Activated CD4-positive, alpha-beta memory T cell treated with anti-CD3 and anti-CD28 coated beads for 36 hours (primary cell): ENCODE results near the gene MKNK2. TPM values are rescaled to one million over a fixed set of nuclear protein-coding genes. Genes with fewer than 3 reads are reported as not detected.
"Not testable (repeated sequence)": the region's sequence is repeated elsewhere in the genome, so short reads cannot be mapped to it uniquely, and the experiment has no call there.

Experiments
- CTCF ChIA-PET: fragments of 350-600 bp; sonication (Branson Sonifier 250); formaldehyde crosslinking; loops from one replicate; lab custom pipeline; 2021; ENCODE audit warnings: antibody characterized with exemption, inconsistent platforms; lab: Charles Lee
- POLR2A ChIA-PET: fragments of 350-600 bp; sonication (Branson Sonifier 250); formaldehyde crosslinking; loops from one replicate; lab custom pipeline; 2021; ENCODE audit warnings: antibody characterized with exemption; lab: Charles Lee
- DNase-seq: peaks from one replicate; pipeline ENCODE4 v3.0.0-alpha.2; 2020
- H3K27ac Mint-ChIP-seq: one replicate; pipeline ENCODE4 v1.8.0; 2021; ENCODE audit warnings: mixed read lengths
- H3K27me3 Mint-ChIP-seq: one replicate; pipeline ENCODE4 v1.8.0; 2021; ENCODE audit warnings: mixed read lengths
- H3K36me3 Mint-ChIP-seq: one replicate; pipeline ENCODE4 v1.8.0; 2021; ENCODE audit warnings: mixed read lengths
- H3K4me1 Mint-ChIP-seq: one replicate; pipeline ENCODE4 v1.8.0; 2021; ENCODE audit warnings: low read depth, mixed read lengths
- H3K4me3 Mint-ChIP-seq: one replicate; pipeline ENCODE4 v1.8.0; 2021; ENCODE audit warnings: mild to moderate bottlenecking, mixed read lengths
- H3K9me3 Mint-ChIP-seq: one replicate; pipeline ENCODE4 v1.8.0; 2021; ENCODE audit warnings: mixed read lengths
- intact Hi-C: fragments of 100-400 bp; cut with micrococcal nuclease; formaldehyde crosslinking; loops from one replicate; pipeline ENCODE4 v1.15.1; 2023
- total RNA-seq, 2 experiments: library from RNA; stranded (reverse); gene quantifications; one replicate each; pipeline ENCODE4 v1.2.3, GENCODE V29; 2021

MKNK2 gene
- total RNA-seq, 2 experiments from 2014 or later: 143 to 157 TPM

DNA sequence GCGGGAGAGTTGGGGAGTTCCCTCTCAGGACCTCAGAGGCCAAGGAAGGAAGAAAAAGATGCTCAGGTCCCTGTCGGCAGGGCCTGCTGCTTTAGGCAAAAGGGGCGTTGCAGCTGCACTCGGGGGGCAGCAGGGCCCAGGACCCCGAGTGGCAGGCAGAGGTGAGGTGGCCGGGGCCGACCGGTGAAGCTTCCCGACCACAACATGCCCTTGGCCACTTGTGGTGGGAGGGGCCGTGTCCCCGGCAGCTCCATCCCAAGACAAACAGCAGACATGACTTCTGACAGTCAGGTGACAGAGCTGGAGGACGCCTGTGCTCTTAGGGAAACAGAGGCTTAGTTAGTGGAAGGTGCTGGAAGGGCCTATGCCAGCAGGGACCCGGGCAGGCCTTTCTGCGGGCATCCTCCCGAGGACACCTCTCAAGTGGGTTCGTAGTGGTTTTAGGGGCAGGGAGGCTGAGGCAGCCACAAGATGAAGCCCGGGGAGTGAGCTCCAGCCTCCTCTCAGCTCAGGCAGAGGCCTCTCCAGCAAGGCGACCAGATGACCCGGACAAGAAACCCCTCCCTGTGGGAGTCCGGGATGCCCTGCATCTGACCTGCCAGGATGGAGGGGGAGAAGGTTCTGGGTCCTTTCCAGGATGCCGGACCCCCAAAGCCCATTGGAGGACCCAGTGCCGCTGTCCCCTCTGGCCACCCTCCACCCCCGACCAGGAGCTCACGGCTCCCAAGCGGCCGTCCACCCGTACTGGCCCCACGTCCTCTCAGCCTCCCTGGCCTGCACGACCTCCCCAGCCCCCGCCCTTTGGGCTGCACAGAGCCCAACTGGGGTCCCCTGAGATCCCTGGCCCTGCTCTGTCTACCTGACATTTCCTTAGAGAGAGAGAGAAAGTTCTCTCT lies 59.8 kb downstream of the MKNK2 start:
- Mint-ChIP-seq H3K9me3 (no peaks in the 10 kb centered on the region), H3K4me1 (no peaks in the 10 kb centered on the region), H3K27me3 (no peaks in the 10 kb centered on the region), H3K4me3 (no peak overlapping the region), H3K27ac (no peak overlapping the region), H3K36me3 (peaks cover 13% of the 10 kb centered on the region)
- ChIA-PET POLR2A (no interaction called here), CTCF (interaction anchor here (0.6 kb wide), 1 partner anchor 27 kb away, joined by 3 read pairs; no protein-coding TSS in a partner anchor)
- intact Hi-C loops: no loop called here
- DNase-seq: no peak

DNA sequence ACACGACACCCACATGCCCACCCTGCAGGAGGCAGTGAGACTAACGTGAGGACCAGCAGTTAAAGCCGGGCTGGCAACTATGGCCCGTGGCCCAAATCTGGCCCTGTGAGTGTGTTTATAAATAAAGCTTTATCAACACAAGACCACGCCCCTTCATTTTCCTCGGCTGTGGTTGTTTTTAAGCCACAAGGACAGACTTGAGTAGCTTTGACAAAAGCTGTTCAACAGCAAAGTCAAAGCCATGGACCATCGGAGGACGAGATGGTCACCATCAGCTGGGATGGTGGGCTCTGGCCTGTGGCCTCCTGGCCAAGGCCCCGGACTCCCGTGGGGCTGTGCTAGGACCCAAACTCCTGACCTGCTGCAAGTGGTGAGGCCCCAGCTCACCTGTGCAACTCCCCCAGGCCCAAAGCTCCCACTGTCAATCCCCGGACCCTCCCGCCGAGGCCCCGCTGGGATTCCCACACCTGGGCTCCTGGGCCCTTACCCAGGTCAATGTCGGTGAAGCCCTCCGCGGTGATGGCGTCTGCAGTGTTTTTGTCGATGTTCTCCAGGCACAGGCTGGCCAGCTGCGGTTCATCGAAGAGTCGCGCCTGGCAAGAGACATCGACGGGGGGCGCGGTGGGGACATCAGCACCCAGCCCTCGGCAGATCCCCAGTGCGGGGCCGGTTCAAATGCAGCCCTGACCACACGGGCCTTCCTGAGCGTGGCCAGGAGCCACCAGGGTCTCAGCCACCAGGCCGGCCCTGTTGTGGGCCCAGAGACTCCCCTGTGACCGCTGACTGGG lies 60.6 kb downstream of the MKNK2 start:
- no peaks in the 10 kb centered on the region for H3K4me1 Mint-ChIP-seq
- no peak overlapping the region for H3K27ac Mint-ChIP-seq
- no peak overlapping the region for H3K4me3 Mint-ChIP-seq
- ChIA-PET CTCF (no interaction called here), POLR2A (interaction anchor here (0.6 kb wide), 1 partner anchor 74 kb away, joined by 3 read pairs; no protein-coding TSS in a partner anchor)
- intact Hi-C loops: no loop called here
- H3K9me3 Mint-ChIP-seq: no peaks in the 10 kb centered on the region
- DNase-seq: no peak
- no peaks in the 10 kb centered on the region for H3K27me3 Mint-ChIP-seq
- peaks cover 12% of the 10 kb centered on the region for H3K36me3 Mint-ChIP-seq

DNA sequence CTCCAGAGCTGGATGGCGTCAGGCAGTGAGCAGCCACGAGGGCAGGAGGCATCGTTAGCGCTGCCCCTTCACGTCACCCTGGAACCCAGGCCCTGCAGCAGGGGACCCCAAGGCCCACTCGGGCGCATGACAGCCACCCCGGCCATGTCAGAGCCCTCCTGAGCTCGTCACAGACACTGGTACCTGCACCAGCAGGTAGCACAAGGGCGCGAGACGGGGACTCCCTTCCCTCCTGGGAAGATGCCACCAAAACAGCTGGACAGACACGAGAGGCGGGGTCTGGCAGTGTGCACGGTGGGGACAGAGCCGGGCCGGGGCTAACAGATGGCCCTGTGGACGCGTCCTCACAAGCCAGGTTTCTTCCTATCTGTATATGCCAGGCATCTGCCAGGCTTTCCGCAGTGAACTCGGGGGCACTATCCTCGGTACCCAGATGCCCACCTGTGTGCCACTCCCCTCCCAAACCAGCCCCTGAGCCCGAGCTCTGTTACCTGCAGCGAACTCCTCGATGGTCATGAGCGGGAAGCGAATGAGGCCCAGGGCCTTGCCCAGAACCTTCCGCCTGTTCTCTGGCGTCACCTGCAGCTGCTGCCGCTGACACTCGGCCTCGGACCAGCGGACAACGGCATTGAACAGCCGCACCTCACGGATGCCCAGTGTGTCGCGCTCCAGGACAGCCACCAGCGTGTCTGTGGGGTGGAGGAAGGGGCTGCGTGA lies 61.4 kb downstream of the MKNK2 start:
- Mint-ChIP-seq H3K9me3 (no peaks in the 10 kb centered on the region), H3K27ac (no peak overlapping the region), H3K4me1 (no peaks in the 10 kb centered on the region), H3K27me3 (no peaks in the 10 kb centered on the region), H3K36me3 (peaks cover 14% of the 10 kb centered on the region), H3K4me3 (no peak overlapping the region)
- POLR2A ChIA-PET: no interaction called here
- CTCF ChIA-PET: interaction anchor here (1.0 kb wide), 1 partner anchor 30 kb away, joined by 3 read pairs; no protein-coding TSS in a partner anchor
- no peak for DNase-seq
- intact Hi-C loops: no loop called here

DNA sequence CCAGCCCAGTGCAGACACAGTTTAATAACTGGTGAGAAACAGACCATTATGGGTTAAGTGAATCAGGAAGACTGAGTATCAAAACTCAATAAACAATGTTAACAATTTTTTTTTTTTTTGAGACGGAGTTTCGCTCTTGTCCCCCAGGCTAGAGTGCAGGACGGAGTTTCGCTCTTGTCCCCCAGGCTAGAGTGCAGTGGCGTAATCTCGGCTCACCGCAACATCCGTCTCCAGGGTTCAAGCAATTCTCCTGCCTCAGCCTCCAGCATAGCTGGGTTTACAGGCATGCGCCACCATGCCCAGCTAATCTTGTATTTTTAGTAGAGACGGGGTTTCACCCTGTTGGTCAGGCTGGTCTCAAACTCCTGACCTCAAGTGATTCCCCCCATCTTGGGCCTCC lies 62.6 kb downstream of the MKNK2 start:
- intact Hi-C loops: not testable (repeated sequence)

More for the DNA sequence above, 62.6 kb downstream of the MKNK2 start:
- H3K27me3 Mint-ChIP-seq, H3K9me3 Mint-ChIP-seq, H3K4me3 Mint-ChIP-seq, POLR2A ChIA-PET, DNase-seq, H3K4me1 Mint-ChIP-seq, H3K27ac Mint-ChIP-seq: not testable (repeated sequence)
- H3K36me3 Mint-ChIP-seq: peaks cover 14% of the 10 kb centered on the region
- CTCF ChIA-PET: interaction anchor here (1.0 kb wide), 1 partner anchor 31 kb away, joined by 3 read pairs; no protein-coding TSS in a partner anchor

Other genes with a start within 250 kb of the MKNK2 start
- gene ATP8B3, start 239.0 kb downstream of the MKNK2 start, total RNA-seq: 1 to 10 TPM; 9.6 to 10.0 TPM
- 10 to 100 TPM; 41.9 to 45.3 TPM for gene REXO1, start 202.8 kb downstream of the MKNK2 start, total RNA-seq
- gene KLF16, start 187.7 kb downstream of the MKNK2 start, total RNA-seq: 10 to 100 TPM; 23.3 to 24.2 TPM
- gene ABHD17A, start 165.7 kb downstream of the MKNK2 start, total RNA-seq: 100 to 1,000 TPM; 108 to 110 TPM
- 1 to 10 TPM; 5.7 to 5.8 TPM for gene ADAT3, start 145.8 kb downstream of the MKNK2 start, total RNA-seq
- 10 to 100 TPM; 24.2 to 28.4 TPM for gene SCAMP4, start 145.8 kb downstream of the MKNK2 start, total RNA-seq
- 10 to 100 TPM; 63.7 to 66.2 TPM for gene CSNK1G2, start 110.1 kb downstream of the MKNK2 start, total RNA-seq
- gene BTBD2, start 35.5 kb downstream of the MKNK2 start, total RNA-seq: 10 to 100 TPM; 37.3 to 42.9 TPM
- gene MOB3A, start 45.1 kb upstream of the MKNK2 start, total RNA-seq: 100 to 1,000 TPM; 117 to 122 TPM
- gene IZUMO4, start 45.7 kb upstream of the MKNK2 start, total RNA-seq: 10 to 100 TPM; 14.2 to 16.4 TPM
- gene AP3D1, start 100.3 kb upstream of the MKNK2 start, total RNA-seq: 10 to 100 TPM; 84.6 to 89.1 TPM
- 10 to 100 TPM; 50.2 to 53.7 TPM for gene DOT1L, start 112.7 kb upstream of the MKNK2 start, total RNA-seq
- gene PLEKHJ1, start 185.1 kb upstream of the MKNK2 start, total RNA-seq: 10 to 100 TPM; 60.8 to 64.0 TPM
- 100 to 1,000 TPM; 123 to 134 TPM for gene SF3A2, start 185.6 kb upstream of the MKNK2 start, total RNA-seq
- gene AMH, start 198.1 kb upstream of the MKNK2 start, total RNA-seq: 1 to 10 TPM; 2.8 to 3.4 TPM
- gene JSRP1, start 205.2 kb upstream of the MKNK2 start, total RNA-seq: 1 to 10 TPM in 1 of 2 experiments, under 1 TPM in 1; 0.56 to 1.2 TPM
- gene PEAK3, start 230.9 kb upstream of the MKNK2 start, total RNA-seq: not detected